Measurements from ENCODE around the gene UBR3. TPM values are rescaled to one million over a fixed set of nuclear protein-coding genes. Genes with fewer than 3 reads are reported as not detected.

The UBR3 gene
- total and polyA plus RNA-seq, 8 donors, result 4.8 to 151 (median 37.3) TPM

- intact Hi-C loops (cut with DNase I; ENCODE audit: low total_unique reads), result no loop called here
- WGBS, 5 donors, result 76 to 80% (median 77%) methylated on average over 4 of the region's 4 CpGs
- H3K4me3 ChIP-seq, result no peak overlapping the region
- H3K36me3 ChIP-seq, result peaks cover 0 to 39% (median 17%) of the 10 kb centered on the region in 4 donors
- no peaks in the 10 kb centered on the region for H3K4me1 ChIP-seq
- TF ChIP-seq POLR2A (IDR thresholded peaks at IDR 0.05) (no peak), POLR2AphosphoS5 (IDR thresholded peaks at IDR 0.05) (no peak), CTCF (IDR thresholded peaks at IDR 0.05) (no peak), EP300 (IDR thresholded peaks at IDR 0.05) (no peak)
- DNase-seq, result no peak
- H3K27me3 ChIP-seq, result no peaks in the 10 kb centered on the region
- no peak overlapping the region for H3K27ac ChIP-seq
- H3K9me3 ChIP-seq, result peaks cover 5 to 23% (median 11%) of the 10 kb centered on the region in 4 donors
These were observed 152.7 kb downstream of the UBR3 start for GRCh38 chr2:169980001-169980400.

DNA sequence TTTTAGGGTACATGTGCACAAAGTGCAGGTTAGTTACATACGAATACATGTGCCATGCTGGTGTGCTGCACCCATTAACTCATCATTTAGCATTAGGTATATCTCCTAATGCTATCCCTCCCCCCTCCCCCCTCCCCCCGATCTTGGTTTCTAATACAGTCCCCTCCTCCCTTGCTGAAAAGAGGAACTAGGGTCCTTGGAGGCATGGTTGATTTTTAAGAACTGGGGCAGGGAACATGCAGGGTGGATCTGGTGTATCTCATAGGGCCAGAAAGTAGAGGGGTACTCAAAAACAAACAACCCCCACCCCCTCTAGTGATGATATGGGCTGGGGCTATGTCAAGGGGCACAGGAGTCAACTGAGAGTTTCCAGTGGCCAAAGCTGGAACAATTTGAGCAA lies 153.4 kb downstream of the UBR3 start:
- Histone ChIP-seq H3K4me1 (no peaks in the 10 kb centered on the region), H3K9me3 (peaks cover 5 to 17% (median 9%) of the 10 kb centered on the region in 4 donors), H3K27ac (no peak overlapping the region), H3K36me3 (peaks cover 0 to 32% (median 17%) of the 10 kb centered on the region in 4 donors), H3K4me3 (no peak overlapping the region), H3K27me3 (no peaks in the 10 kb centered on the region)
- intact Hi-C loops (cut with DNase I; ENCODE audit: low total_unique reads), result no loop called here
- WGBS, 5 donors, result 81 to 95% (median 92%) methylated on average over 1 to 2 of the region's 2 CpGs
- TF ChIP-seq POLR2AphosphoS5 (IDR thresholded peaks at IDR 0.05) (no peak), EP300 (IDR thresholded peaks at IDR 0.05) (no peak), CTCF (IDR thresholded peaks at IDR 0.05) (no peak), POLR2A (IDR thresholded peaks at IDR 0.05) (no peak)
- no peak for DNase-seq

- WGBS, 5 donors, result 0 to 38% (median 0%) methylated on average over 1 of the region's 1 CpG
- Histone ChIP-seq H3K27me3 (no peaks in the 10 kb centered on the region), H3K4me3 (no peak overlapping the region), H3K36me3 (peaks cover 0 to 22% (median 18%) of the 10 kb centered on the region in 4 donors), H3K9me3 (no peaks in the 10 kb centered on the region), H3K4me1 (no peaks in the 10 kb centered on the region), H3K27ac (no peak overlapping the region)
- intact Hi-C loops (cut with DNase I; ENCODE audit: low total_unique reads), result no loop called here
- no peak for DNase-seq
- TF ChIP-seq POLR2A (IDR thresholded peaks at IDR 0.05) (no peak), CTCF (IDR thresholded peaks at IDR 0.05) (no peak), POLR2AphosphoS5 (IDR thresholded peaks at IDR 0.05) (no peak), EP300 (IDR thresholded peaks at IDR 0.05) (no peak)
These were observed 155.7 kb downstream of the UBR3 start for GRCh38 chr2:169982929-169983328.

DNA sequence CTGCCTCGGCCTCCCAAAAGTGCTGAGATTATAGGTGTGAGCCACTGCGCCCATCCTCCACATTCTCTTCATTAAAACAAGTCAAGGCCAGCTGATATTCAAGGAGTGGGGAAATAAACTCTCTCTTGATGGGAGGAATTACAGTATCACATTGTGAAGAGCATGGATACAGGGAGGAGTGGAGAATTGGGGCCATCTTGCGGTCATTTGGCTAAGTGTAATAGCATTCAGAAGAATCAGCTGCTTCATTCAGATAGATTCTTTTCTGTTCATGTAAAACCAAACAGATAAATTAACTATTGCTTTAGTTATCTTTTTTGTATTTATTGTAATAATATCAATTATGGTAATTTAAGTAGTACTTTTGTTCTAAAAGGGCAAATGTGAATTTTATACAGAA lies 156.3 kb downstream of the UBR3 start:
- intact Hi-C loops (cut with DNase I; ENCODE audit: low total_unique reads), result no loop called here
- H3K4me1 ChIP-seq, result no peaks in the 10 kb centered on the region
- TF ChIP-seq POLR2A (IDR thresholded peaks at IDR 0.05) (no peak), EP300 (IDR thresholded peaks at IDR 0.05) (no peak), POLR2AphosphoS5 (IDR thresholded peaks at IDR 0.05) (no peak), CTCF (IDR thresholded peaks at IDR 0.05) (no peak)
- 95 to 97% (median 97%) methylated on average over 3 of the region's 3 CpGs for WGBS, 5 donors
- H3K27me3 ChIP-seq, result no peaks in the 10 kb centered on the region
- H3K36me3 ChIP-seq, result peaks cover 0 to 22% (median 16%) of the 10 kb centered on the region in 4 donors
- H3K9me3 ChIP-seq, result no peaks in the 10 kb centered on the region
- no peak for DNase-seq
- no peak overlapping the region for H3K27ac ChIP-seq
- no peak overlapping the region for H3K4me3 ChIP-seq
